Heart right ventricle (tissue), 16 donors: ENCODE measurements around the gene IL10RB. TPM values are rescaled to one million over a fixed set of nuclear protein-coding genes. Genes with fewer than 3 reads are reported as not detected.
A peak's percentile ranks its signal among the peaks of the same experiment; 100 is the strongest.

ENCODE experiments used
- ATAC-seq, 8 donors: fragments of 200-7000 bp; cut with Tn5 transposase; one replicate each; pipeline ENCODE4 v1.9.1; 2020; ENCODE audit warnings: mild to moderate bottlenecking in 8 of 8, moderate library complexity in 8 of 8, moderate number of reproducible peaks in 1 of 8
- DNase-seq, 2 donors: peaks; one replicate each; pipeline ENCODE4 v3.0.0-alpha.2; 2020
- H3K27ac ChIP-seq, 10 donors: fragments of 200-600 bp; sonication (generic) in 2 of 10; one replicate each; pipeline versions ENCODE4 v1.5.0 to v1.8.0; 2020 to 2022; ENCODE audit warnings: mild to moderate bottlenecking in 3 of 10
- H3K27me3 ChIP-seq, 7 donors: fragments of 200-600 bp; one replicate each; pipeline ENCODE4 v1.8.0; 2021 to 2022; ENCODE audit warnings: mild to moderate bottlenecking in 2 of 7
- H3K36me3 ChIP-seq, 9 donors: fragments of 200-600 bp; sonication (generic) in 1 of 9; one replicate each; pipeline versions ENCODE4 v1.5.0 to v1.8.0; 2020 to 2022; ENCODE audit warnings: mild to moderate bottlenecking in 2 of 9
- H3K4me1 ChIP-seq, 9 donors: fragments of 200-600 bp; sonication (generic) in 1 of 9; one replicate each; pipeline versions ENCODE4 v1.5.0 to v1.8.0; 2020 to 2022; ENCODE audit warnings: mild to moderate bottlenecking in 4 of 9
- H3K4me3 ChIP-seq, 10 donors: fragments of 200-600 bp; sonication (generic) in 2 of 10; one replicate each; pipeline versions ENCODE4 v1.5.0 to v1.8.0; 2020 to 2022; ENCODE audit warnings: mild to moderate bottlenecking in 7 of 10, moderate library complexity in 2 of 10
- H3K9me3 ChIP-seq, 11 donors: fragments of 200-600 bp in 10 of 11; sonication (generic) in 2 of 11; one replicate each; pipeline versions ENCODE4 v1.5.0 to v1.8.0; 2013 to 2022; ENCODE audit warnings: mild to moderate bottlenecking in 2 of 11, control low read depth in 1 of 11, moderate library complexity in 1 of 11
- WGBS, 2 donors: extraction: QIAGEN DNeasy Blood & Tissue Kit; methylation state at CpG; one replicate each; pipeline ENCODE4 v1.1.7; 2013; ENCODE audit warnings: inconsistent platforms in 1 of 2; 5-methylcytosine and 5-hydroxymethylcytosine counted together
- intact Hi-C, 10 donors: fragments of 100-400 bp; cut with DNase I; formaldehyde crosslinking; loops; one replicate each; pipeline versions ENCODE4 v1.11.1 to v1.14.2; 2022
- polyA plus RNA-seq, 2 donors: library from polyadenylated mRNA; stranded (reverse); fragments of 200-250 nt; gene quantifications; one replicate each; pipeline ENCODE4 v1.2.3, GENCODE V29; 2013
- total RNA-seq, 10 donors: library from RNA; stranded (reverse); fragmentation: NEBNext Ultra II Directional in 3 of 10; extraction: Animal tissue kit (Norgen Biotek cat#: 25700) in 3 of 10; gene quantifications; one replicate each; pipeline versions ENCODE4 v1.2.1 to v1.2.4, GENCODE V29; 2021 to 2023
- TF ChIP-seq, protein P1 (sequence below), 9 donors: fragments of 200-600 bp; sonication (generic) in 2 of 9; IDR thresholded peaks; one replicate each; pipeline versions ENCODE4 v1.5.0 to v1.8.0; 2021 to 2022; ENCODE audit warnings: antibody characterized with exemption in 9 of 9, mild to moderate bottlenecking in 5 of 9, moderate library complexity in 1 of 9
- donor health status: Arrhythmogenic right ventricular cardiomyopathy.
- donor health status: ischemic (EF 13 %, LVEDD 7.1; RV severe dilation, severe dysfunction).
- donor health status: healthy with polysubstance abuse.
- donor health status: DM: no; HTN: yes; CAD: no.
- donor health status: DM: no; HTN: no; CAD: no.
- donor health status: ischemic (EF 25% LVEDD 6.9; RV normal size, moderate dysfunction).
- donor health status: ischemic (EF 25% LVEDD 5.7; RV mildly dilated, moderate dysfunction).
- donor health status: healthy.
- donor health status: DM: yes; HTN: yes; CAD: no.
- donor health status: Ischemic cardiomyopathy.
- donor health status: ischemic (EF 35%, LVEDD 5.7; RV mildly dilated, moderate dysfunction).
- donor health status: nonischemic (EF 11% LVEDD 7.7; RV severe dilation, severe dysfunction).
- donor health status: DM: yes; HTN: yes; CAD: no.
- donor health status: PGD.
- donor health status: ischemic (EF 29% LVEDD 5.4; RV normal size, mild dysfunction).
- donor health status: nonischemic (EF 23%, LVEDD 6.1; RV moderate dilation, normal function).

The IL10RB gene
- total and polyA plus RNA-seq, 12 donors: 4.1 to 16.8 (median 7.2) TPM

DNA sequence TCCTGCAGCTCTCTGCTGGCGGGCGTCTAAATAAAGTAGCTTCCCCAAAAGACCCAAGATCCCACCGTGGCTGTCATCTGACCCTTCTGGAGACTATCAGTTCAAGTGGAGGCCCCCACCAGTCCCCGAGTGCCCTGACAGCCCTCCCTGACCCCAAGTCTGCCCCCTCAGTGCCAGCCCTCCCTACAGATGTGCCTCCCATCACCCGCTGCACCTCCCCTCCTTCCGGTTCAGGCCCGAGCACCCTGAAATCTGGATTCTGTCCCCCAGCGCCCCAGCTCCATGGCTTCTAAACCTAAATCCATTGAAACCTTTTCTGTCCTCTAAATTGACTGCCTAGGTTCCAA lies 595 bp downstream of the IL10RB start:
- Histone ChIP-seq H3K36me3 (peaks cover 0 to 71% (median 10%) of the 10 kb centered on the region in 9 donors), H3K4me3 (peak overlapping the region; percentile 54 to 96 (median 83)), H3K27ac (peak overlapping the region; percentile 18 to 98 (median 86)), H3K4me1 (peaks cover 0 to 66% (median 18%) of the 10 kb centered on the region in 9 donors), H3K9me3 (no peaks in the 10 kb centered on the region), H3K27me3 (no peaks in the 10 kb centered on the region)
- DNase-seq (no peak), ATAC-seq (peak; percentile 3 to 55 (median 24))
- TF ChIP-seq, protein P1, sequence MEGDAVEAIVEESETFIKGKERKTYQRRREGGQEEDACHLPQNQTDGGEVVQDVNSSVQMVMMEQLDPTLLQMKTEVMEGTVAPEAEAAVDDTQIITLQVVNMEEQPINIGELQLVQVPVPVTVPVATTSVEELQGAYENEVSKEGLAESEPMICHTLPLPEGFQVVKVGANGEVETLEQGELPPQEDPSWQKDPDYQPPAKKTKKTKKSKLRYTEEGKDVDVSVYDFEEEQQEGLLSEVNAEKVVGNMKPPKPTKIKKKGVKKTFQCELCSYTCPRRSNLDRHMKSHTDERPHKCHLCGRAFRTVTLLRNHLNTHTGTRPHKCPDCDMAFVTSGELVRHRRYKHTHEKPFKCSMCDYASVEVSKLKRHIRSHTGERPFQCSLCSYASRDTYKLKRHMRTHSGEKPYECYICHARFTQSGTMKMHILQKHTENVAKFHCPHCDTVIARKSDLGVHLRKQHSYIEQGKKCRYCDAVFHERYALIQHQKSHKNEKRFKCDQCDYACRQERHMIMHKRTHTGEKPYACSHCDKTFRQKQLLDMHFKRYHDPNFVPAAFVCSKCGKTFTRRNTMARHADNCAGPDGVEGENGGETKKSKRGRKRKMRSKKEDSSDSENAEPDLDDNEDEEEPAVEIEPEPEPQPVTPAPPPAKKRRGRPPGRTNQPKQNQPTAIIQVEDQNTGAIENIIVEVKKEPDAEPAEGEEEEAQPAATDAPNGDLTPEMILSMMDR (IDR thresholded peaks at IDR 0.05): no peak
- intact Hi-C loops: loop anchor here in 2 of 10 donors (1.0 to 10.0 kb wide), 3 partner anchors 22 to 58 kb away; partner anchors contain the start of genes IFNAR1 (in 1 of the 2) and IFNAR2 (in 1 of the 2)
- 11 to 13% methylated on average over 8 of the region's 8 CpGs for WGBS, 2 donors

DNA sequence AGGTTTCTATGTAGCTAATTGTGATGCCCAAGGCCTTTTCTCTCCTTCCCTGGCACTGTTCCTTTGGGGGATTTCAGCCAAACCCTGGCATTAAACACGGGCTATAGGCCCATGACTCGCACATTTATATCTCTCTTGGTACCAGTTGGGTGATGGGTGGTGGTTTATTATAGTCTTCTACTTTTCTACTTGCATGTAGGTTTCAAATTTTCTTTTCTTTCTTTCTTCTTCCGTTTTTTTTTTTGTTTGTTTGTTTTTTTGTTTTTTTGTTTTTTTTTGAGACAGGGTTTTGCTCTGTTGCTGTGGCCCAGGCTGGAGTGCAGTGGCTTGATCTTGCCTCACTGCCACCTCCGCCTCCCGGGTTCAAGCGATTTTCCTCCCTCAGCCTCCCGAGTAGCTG lies 1.1 kb downstream of the IL10RB start:
- WGBS, 2 donors: 78 to 84% methylated on average over 7 of the region's 7 CpGs
- TF ChIP-seq, protein P1 (IDR thresholded peaks at IDR 0.05): no peak
- Histone ChIP-seq H3K27me3 (no peaks in the 10 kb centered on the region), H3K4me3 (peak overlapping the region; percentile 54 to 96 (median 83)), H3K36me3 (peaks cover 0 to 73% (median 10%) of the 10 kb centered on the region in 9 donors), H3K9me3 (no peaks in the 10 kb centered on the region), H3K27ac (peak overlapping the region in 9 of 10 donors; percentile 70 to 98 (median 86)), H3K4me1 (peaks cover 0 to 65% (median 18%) of the 10 kb centered on the region in 9 donors)
- DNase-seq (no peak), ATAC-seq (peak in 1 of 8 donors; percentile 7)
- intact Hi-C loops: loop anchor here in 2 of 10 donors (2.0 to 10.0 kb wide), 2 partner anchors 22 to 58 kb away; partner anchors contain the start of gene IFNAR1 (in 1 of the 2)

DNA sequence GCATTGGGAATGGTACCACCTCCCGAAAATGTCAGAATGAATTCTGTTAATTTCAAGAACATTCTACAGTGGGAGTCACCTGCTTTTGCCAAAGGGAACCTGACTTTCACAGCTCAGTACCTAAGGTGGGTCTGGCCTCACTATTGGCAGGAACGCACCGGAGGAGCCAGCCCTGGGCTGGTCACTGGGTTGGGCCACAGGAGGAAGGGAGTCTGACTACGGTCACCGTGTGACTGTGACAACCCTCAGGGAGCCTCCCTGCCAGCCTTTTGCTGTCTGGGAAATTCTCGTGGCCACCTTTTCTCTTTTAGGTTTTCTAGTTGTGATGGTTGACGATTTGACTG lies 2.2 kb downstream of the IL10RB start:
- TF ChIP-seq, protein P1 (IDR thresholded peaks at IDR 0.05): no peak
- intact Hi-C loops: loop anchor here in 1 of 10 donors (10.0 kb wide), 1 partner anchor 56 kb away; the partner anchor contains the start of gene IFNAR1
- ATAC-seq (no peak), DNase-seq (no peak)
- Histone ChIP-seq H3K4me3 (no peak overlapping the region), H3K27ac (peak overlapping the region in 2 of 10 donors; percentile 48 to 98), H3K4me1 (peaks cover 0 to 62% (median 18%) of the 10 kb centered on the region in 9 donors), H3K27me3 (no peaks in the 10 kb centered on the region), H3K36me3 (peaks cover 0 to 73% (median 10%) of the 10 kb centered on the region in 9 donors), H3K9me3 (no peaks in the 10 kb centered on the region)
- WGBS, 2 donors: 82 to 90% methylated on average over 7 of the region's 7 CpGs

DNA sequence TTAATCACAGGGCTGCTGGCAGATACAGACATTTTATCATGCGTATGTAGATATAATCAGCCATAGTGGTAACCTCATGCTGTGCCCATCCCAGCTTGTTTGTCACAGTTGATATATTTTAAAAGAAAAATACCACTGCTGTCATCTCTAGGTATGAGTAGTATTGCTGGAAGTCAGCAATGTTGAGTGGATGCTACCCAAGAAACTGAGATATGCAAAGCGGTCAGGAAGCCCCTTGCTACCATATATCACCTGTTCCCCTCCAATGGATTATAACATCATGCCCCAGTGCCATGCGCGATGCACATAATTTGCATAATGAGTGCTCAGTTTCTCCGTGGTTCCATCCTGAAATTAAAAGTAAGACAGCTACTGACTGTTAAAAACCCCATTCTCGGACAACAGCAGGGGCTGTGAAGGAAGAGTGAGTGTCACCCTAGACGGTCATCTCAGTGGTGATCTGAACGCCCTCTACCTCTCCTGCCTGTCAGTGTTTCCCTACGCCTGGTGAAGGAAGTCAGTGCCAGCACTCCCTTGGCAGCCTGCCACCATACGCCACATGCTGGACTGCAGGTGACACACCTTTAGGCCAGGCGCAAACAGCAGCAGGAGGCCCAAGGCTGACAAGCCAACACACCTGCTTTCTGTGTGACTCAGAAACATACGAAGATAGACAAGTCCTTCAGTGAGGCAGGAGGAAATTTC lies 2.7 kb downstream of the IL10RB start:
- H3K4me1 ChIP-seq: peaks cover 0 to 62% (median 18%) of the 10 kb centered on the region in 9 donors
- H3K36me3 ChIP-seq: peaks cover 0 to 73% (median 10%) of the 10 kb centered on the region in 9 donors
- no peaks in the 10 kb centered on the region for H3K27me3 ChIP-seq
- TF ChIP-seq, protein P1 (IDR thresholded peaks at IDR 0.05): no peak
- WGBS, 2 donors: 79% methylated on average over 12 of the region's 12 CpGs
- no peak overlapping the region for H3K4me3 ChIP-seq
- intact Hi-C loops: loop anchor here in 1 of 10 donors (10.0 kb wide), 1 partner anchor 56 kb away; the partner anchor contains the start of gene IFNAR1
- DNase-seq (no peak), ATAC-seq (no peak)
- peak overlapping the region in 2 of 10 donors; percentile 48 to 98 for H3K27ac ChIP-seq
- no peaks in the 10 kb centered on the region for H3K9me3 ChIP-seq
